Ishikawa (cell line): ENCODE measurements around the gene TBC1D14.

Source experiments
- CEBPB ChIP-seq: IDR thresholded peaks from 2 replicates; pipeline ENCODE4 v1.6.1; 2012
- CREB1 ChIP-seq: IDR thresholded peaks from 2 replicates; pipeline ENCODE4 v1.6.1; 2012; ENCODE audit warnings: low read depth
- EGR1 ChIP-seq: IDR thresholded peaks from 2 replicates; pipeline ENCODE4 v1.6.1; 2012
- EP300 ChIP-seq: IDR thresholded peaks from 2 replicates; pipeline ENCODE4 v1.6.1; 2012; ENCODE audit warnings: borderline replicate concordance
- RAD21 ChIP-seq: IDR thresholded peaks from 2 replicates; pipeline ENCODE4 v1.6.1; 2012; ENCODE audit warnings: low read depth
- TAF1 ChIP-seq: IDR thresholded peaks from 2 replicates; pipeline ENCODE4 v1.6.1; 2012; ENCODE audit warnings: low read depth, mild to moderate bottlenecking
- YY1 ChIP-seq: IDR thresholded peaks from 2 replicates; pipeline ENCODE4 v1.6.1; 2012; ENCODE audit warnings: low read depth

DNA sequence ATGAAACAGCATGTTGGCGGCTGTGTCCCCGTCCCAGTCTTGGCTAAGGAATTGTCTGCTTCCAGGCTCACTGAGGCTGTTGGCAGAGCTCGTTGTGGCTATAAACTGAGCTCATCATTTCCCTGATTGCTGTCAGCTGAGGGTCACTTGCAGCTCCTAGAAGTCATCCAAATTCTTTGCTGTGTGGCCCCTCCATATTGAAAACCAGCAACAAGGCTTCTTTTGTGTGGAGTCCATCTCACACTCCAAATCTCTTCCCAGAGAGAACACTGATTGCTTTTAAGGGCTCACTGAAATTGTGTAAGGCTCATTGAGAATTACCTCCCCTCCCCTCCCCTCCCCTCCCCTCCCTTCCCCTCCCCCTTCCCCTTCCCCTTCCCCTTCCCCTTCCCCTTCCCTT is 23.3 kb downstream of the TBC1D14 start:
- TF ChIP-seq EGR1 (no peak), RAD21 (no peak), TAF1 (no peak), CREB1 (no peak), EP300 (no peak), YY1 (no peak), CEBPB (no peak)
